NCI-H2171 treated with DMSO at 0.1 percent for 48 hours (cell line): ENCODE results near the gene AP5Z1.

Experiments used
- DNase-seq: peaks from one replicate; lab custom pipeline; 2025; lab: John Stamatoyannopoulos, UW

The AP5Z1 gene, protein sequence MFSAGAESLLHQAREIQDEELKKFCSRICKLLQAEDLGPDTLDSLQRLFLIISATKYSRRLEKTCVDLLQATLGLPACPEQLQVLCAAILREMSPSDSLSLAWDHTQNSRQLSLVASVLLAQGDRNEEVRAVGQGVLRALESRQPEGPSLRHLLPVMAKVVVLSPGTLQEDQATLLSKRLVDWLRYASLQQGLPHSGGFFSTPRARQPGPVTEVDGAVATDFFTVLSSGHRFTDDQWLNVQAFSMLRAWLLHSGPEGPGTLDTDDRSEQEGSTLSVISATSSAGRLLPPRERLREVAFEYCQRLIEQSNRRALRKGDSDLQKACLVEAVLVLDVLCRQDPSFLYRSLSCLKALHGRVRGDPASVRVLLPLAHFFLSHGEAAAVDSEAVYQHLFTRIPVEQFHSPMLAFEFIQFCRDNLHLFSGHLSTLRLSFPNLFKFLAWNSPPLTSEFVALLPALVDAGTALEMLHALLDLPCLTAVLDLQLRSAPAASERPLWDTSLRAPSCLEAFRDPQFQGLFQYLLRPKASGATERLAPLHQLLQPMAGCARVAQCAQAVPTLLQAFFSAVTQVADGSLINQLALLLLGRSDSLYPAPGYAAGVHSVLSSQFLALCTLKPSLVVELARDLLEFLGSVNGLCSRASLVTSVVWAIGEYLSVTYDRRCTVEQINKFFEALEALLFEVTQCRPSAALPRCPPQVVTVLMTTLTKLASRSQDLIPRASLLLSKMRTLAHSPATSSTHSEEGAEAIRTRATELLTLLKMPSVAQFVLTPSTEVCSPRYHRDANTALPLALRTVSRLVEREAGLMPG

DNA sequence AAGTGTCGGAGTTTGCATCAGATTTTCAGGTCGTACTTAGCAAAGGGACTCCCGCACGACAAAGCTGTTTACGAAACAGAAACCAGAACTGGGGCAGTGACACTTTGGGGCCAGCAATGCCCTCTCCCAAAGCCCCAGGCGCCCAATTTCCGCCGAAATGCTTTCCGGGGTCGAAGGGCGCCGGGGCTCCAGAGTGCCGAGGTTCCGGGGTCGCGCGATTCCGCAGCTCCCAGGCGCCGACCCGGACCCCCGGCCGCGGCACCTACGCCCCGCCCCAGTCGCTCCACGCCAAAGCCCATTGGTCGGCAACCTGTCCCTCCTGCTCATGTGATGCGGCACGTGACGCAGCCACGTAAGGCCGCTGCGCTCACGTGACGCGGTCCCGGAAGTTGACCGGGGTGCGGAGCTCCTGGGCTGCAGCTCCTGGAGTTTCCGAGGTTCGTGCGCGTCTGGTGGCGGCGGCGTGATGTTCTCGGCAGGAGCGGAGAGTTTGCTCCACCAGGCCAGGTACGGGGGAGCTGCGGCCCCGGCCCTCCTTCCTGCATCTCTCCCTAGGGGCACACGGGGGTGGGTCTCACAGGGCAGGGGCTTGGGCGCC lies at the start of gene AP5Z1:
Gene AP5Z1 (plus strand): TSS at position 374 of the 598 bp plus-strand sequence. CDS start 93 bp downstream, at position 467.
- DNase-seq: peak; percentile 95

DNA sequence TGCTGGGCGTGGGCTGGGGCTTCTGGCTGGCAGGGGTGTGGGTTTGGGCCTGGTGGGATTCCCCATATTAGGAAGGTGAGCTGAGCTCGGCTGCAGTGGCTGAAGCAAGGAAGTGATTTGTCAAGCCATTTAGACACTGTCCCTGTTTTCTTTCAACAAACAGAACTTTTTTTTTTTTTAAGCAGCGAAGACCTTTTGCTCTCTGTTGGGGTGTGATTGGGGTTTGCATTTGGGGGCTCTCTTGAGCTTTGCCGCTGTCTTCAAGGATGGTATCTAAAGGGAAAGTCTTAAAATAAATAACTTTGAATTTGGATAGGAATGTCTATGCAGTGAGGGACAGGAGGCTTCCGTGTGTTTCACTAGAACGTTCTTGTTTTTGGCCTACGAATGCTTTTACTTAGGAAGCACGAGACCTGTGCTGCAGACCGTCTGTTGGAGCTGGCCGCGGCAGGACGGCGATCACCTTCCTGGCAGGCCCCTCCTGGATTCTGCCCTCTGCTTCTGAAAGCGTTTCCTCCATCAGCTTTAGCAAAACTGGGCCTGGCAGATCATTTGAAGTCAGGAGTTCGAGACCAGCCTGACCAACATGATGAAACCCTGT lies 49.5 kb upstream of the AP5Z1 start:
- DNase-seq: no peak

GRCh38 chr7:4726566-4726965 lies 48.9 kb upstream of the AP5Z1 start:
- no peak for DNase-seq

- no peak for DNase-seq
These were observed 47.3 kb upstream of the AP5Z1 start for GRCh38 chr7:4727914-4728705.

GRCh38 chr7:4729266-4729665 lies 46.2 kb upstream of the AP5Z1 start:
- DNase-seq: no peak

- no peak for DNase-seq
These were observed 45.1 kb upstream of the AP5Z1 start for GRCh38 chr7:4730276-4730675.

DNA sequence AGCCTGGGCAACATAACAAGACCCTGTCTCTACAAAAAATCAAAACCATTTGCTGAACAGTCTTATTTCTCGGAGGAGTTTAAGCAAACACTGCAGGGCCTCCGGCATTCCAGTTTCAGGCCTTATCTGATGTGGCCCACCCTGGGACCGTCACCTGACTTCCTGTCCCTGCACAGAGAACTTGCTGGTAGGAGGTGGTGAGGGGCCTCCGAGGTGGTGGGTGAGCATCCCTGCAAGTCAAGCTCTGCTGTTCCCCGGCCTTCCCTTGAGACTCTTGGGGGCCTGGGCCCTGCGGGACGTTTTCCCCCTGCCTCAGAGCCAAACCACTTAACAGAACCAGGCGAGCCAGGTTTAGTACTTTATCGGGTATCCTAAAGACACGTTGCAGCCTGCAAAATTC lies 44.5 kb upstream of the AP5Z1 start:
- no peak for DNase-seq

- no peak for DNase-seq
These were observed 43.6 kb upstream of the AP5Z1 start for GRCh38 chr7:4731803-4732202.

DNA sequence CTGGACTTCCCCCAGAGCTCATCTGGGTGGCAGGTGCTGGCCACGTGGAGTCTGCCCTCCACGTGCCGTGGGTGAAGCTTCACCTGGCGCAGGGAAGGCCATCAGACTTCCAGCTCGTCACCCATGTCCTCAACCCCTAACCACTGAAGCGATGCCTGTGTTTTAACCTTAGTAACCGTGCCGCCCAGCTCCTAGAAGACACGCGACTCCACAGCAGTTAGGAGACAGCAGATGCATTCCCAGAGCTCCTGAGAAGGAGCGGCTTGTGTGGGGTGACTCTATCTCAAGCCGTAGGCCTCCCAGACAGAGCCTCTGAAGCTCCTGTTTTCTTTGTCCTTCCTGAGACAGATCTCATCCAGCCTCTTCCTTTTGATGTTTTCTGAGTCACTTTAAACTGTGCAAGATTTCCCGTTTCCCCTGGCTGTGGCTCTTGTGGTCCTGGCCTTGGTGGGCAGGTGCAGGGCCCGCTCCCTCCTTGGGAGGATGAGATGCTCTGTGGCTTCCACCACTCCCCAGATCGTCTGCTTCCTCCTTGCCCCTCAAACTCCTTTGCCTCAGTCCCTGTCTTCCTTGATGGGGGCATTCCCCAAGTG lies 41.4 kb upstream of the AP5Z1 start:
- no peak for DNase-seq

GRCh38 chr7:4734587-4735345 lies 40.7 kb upstream of the AP5Z1 start:
- DNase-seq: no peak

DNA sequence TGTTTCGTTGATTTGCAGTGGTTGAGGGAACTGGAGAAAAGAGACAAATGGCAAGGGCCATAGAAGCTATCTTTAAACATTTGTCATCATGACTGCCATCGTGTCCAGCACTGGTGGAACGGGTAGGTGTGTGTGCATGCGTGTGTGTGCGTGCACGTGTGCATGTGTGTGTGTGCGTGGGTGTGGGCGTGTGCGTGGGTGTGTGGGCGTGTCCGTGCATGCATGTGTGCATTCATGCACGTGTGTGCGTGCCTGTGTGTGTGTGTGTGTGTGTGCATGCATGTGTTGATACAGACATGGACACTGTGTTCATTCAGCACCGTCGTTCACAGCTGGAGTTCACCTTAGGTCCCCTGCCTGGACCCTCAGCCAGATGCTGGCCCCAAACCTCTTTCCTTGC lies 38.1 kb upstream of the AP5Z1 start:
- no peak for DNase-seq

GRCh38 chr7:4738711-4739527 lies 36.5 kb upstream of the AP5Z1 start:
- DNase-seq: no peak

GRCh38 chr7:4739528-4739992 lies 35.9 kb upstream of the AP5Z1 start:
- DNase-seq: no peak

DNA sequence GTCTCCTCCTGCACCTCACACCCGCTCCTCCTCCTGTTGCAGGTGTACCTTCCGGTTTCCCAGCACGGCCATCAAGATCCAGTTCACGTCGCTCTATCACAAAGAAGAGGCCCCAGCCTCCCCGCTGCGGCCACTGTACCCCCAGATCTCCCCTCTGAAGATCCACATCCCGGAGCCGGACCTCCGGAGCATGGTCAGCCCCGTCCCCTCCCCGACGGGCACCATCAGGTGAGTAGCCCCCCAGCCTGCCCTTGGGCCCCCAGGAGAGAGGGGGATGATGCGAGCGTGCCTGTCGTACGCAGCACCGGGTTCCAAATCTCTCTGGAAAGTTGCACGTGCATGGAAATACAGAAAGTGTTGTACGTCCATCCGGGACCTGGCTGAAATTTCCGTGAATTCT lies 34.6 kb upstream of the AP5Z1 start:
- no peak for DNase-seq

- no peak for DNase-seq
These were observed 33.3 kb upstream of the AP5Z1 start for GRCh38 chr7:4742051-4742573.

DNA sequence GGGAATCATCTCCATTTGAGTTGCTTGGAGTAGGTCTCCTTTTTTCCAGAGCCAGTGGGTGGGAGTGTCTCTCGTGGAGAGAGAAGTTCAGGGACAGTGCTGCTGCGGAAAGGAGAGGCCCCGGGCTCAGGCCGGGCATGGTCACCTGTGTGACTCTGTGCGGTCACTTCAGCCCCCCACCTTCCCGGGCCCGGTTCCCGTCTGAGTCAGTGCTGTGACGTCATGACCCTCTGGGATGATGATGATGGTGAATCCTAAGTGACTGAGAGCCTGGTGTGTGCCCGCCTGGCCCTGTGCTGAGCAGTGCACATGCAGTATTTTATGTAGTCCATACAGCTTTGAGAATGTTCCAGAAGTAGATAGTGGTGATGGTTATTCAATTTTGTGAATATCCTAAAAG lies 32.6 kb upstream of the AP5Z1 start:
- DNase-seq: no peak

- peak; percentile 97 for DNase-seq
These were observed 30.8 kb upstream of the AP5Z1 start for GRCh38 chr7:4744391-4745264.

- DNase-seq: no peak
These were observed 30.0 kb upstream of the AP5Z1 start for GRCh38 chr7:4745265-4745919.
